Measurements from ENCODE around the gene PRKG1. TPM values are rescaled to one million over a fixed set of nuclear protein-coding genes. Genes with fewer than 3 reads are reported as not detected.

PRKG1 gene
- polyA plus RNA-seq, 3 donors: not detected

GRCh38 chr10:51300617-51301304, 226.5 kb downstream of the PRKG1 start:
- Mint-ChIP-seq H3K4me3 (no peak overlapping the region), H3K27ac (no peak overlapping the region), H3K27me3 (ENCODE audit: low read depth in 3 of 3) (peaks cover 0 to 2% (median 0%) of the 10 kb centered on the region in 3 donors), H3K4me1 (no peaks in the 10 kb centered on the region), H3K9me3 (peaks cover 0 to 2% (median 0%) of the 10 kb centered on the region in 7 donors), H3K36me3 (no peaks in the 10 kb centered on the region)
- Histone ChIP-seq H3K9me3 (replicated peaks in 1 of 2; ENCODE audit: control insufficient read depth in 1 of 2, insufficient read depth in 1 of 2, low read length in 2 of 2) (no peaks in the 10 kb centered on the region), H2AFZ (ENCODE audit: insufficient read depth, low read depth, low read length, poor library complexity, severe bottlenecking) (no peak overlapping the region), H3K4me1 (ENCODE audit: control insufficient read depth in 1 of 2, insufficient read depth in 2 of 2, low read length in 2 of 2) (no peaks in the 10 kb centered on the region), H4K20me1 (ENCODE audit: insufficient read depth, low read length) (no peaks in the 10 kb centered on the region), H3K27ac (ENCODE audit: low read depth in 1 of 2, low read length in 2 of 2) (no peak overlapping the region), H3K79me2 (ENCODE audit: insufficient read depth, low read length) (no peaks in the 10 kb centered on the region), H3K36me3 (replicated peaks in 1 of 2; ENCODE audit: control insufficient read depth in 1 of 2, insufficient read depth in 2 of 2, low read length in 2 of 2) (no peaks in the 10 kb centered on the region), H3K27me3 (ENCODE audit: control insufficient read depth in 2 of 2, insufficient read depth in 2 of 2, low read length in 2 of 2) (no peaks in the 10 kb centered on the region), H3K4me2 (replicated peaks; ENCODE audit: extremely low read depth, low read length, poor library complexity, severe bottlenecking) (no peak overlapping the region), H3K4me3 (replicated peaks in 1 of 3; ENCODE audit: low read depth in 2 of 3, low read length in 3 of 3) (no peak overlapping the region), H3K9ac (ENCODE audit: insufficient read depth, low read length, poor library complexity, severe bottlenecking) (no peak overlapping the region)
- no peak for DNase-seq
- no CpG with 5 or more reads among the region's 2 CpGs for WGBS (ENCODE audit: insufficient coverage)
- no peak for TF ChIP-seq CTCF (IDR thresholded peaks at IDR 0.05)
- intact Hi-C loops (cut with micrococcal nuclease): no loop called here

- Mint-ChIP-seq H3K27ac (no peak overlapping the region), H3K36me3 (no peaks in the 10 kb centered on the region), H3K4me1 (no peaks in the 10 kb centered on the region), H3K9me3 (peaks cover 0 to 2% (median 0%) of the 10 kb centered on the region in 7 donors), H3K27me3 (ENCODE audit: low read depth in 3 of 3) (peaks cover 0 to 2% (median 0%) of the 10 kb centered on the region in 3 donors), H3K4me3 (no peak overlapping the region)
- intact Hi-C loops (cut with micrococcal nuclease): no loop called here
- H3K9me3 ChIP-seq (replicated peaks in 1 of 2; ENCODE audit: control insufficient read depth in 1 of 2, insufficient read depth in 1 of 2, low read length in 2 of 2): no peaks in the 10 kb centered on the region
- H2AFZ ChIP-seq (ENCODE audit: insufficient read depth, low read depth, low read length, poor library complexity, severe bottlenecking): no peak overlapping the region
- no peak overlapping the region for H3K9ac ChIP-seq (ENCODE audit: insufficient read depth, low read length, poor library complexity, severe bottlenecking)
- H3K27ac ChIP-seq (ENCODE audit: low read depth in 1 of 2, low read length in 2 of 2): no peak overlapping the region
- no peak for DNase-seq
- WGBS (ENCODE audit: insufficient coverage): 83% methylated on average over 4 of the region's 5 CpGs
- no peaks in the 10 kb centered on the region for H3K79me2 ChIP-seq (ENCODE audit: insufficient read depth, low read length)
- H3K27me3 ChIP-seq (ENCODE audit: control insufficient read depth in 2 of 2, insufficient read depth in 2 of 2, low read length in 2 of 2): no peaks in the 10 kb centered on the region
- TF ChIP-seq CTCF (IDR thresholded peaks at IDR 0.05): no peak
- no peaks in the 10 kb centered on the region for H4K20me1 ChIP-seq (ENCODE audit: insufficient read depth, low read length)
- H3K4me2 ChIP-seq (replicated peaks; ENCODE audit: extremely low read depth, low read length, poor library complexity, severe bottlenecking): no peak overlapping the region
- no peaks in the 10 kb centered on the region for H3K36me3 ChIP-seq (replicated peaks in 1 of 2; ENCODE audit: control insufficient read depth in 1 of 2, insufficient read depth in 2 of 2, low read length in 2 of 2)
- H3K4me3 ChIP-seq (replicated peaks in 1 of 3; ENCODE audit: low read depth in 2 of 3, low read length in 3 of 3): no peak overlapping the region
- H3K4me1 ChIP-seq (ENCODE audit: control insufficient read depth in 1 of 2, insufficient read depth in 2 of 2, low read length in 2 of 2): no peaks in the 10 kb centered on the region
Observed at GRCh38 chr10:51301644-51302043, 227.4 kb downstream of the PRKG1 start.
